Type B pancreatic cell (in vitro differentiated cells): Measurements from ENCODE around the gene MRPL30. TPM values are rescaled to one million over a fixed set of nuclear protein-coding genes. Genes with fewer than 3 reads are reported as not detected.

Experiments
- DNase-seq: peaks from one replicate; pipeline ENCODE4 v3.0.0; 2021; ENCODE audit warnings: mixed read lengths; ENCODE audit not compliant: unreplicated experiment; ENCODE audit errors: extremely low spot score
- H3K27ac Mint-ChIP-seq: 2 replicates; pipeline ENCODE4 v1.8.0; 2021; ENCODE audit warnings: mild to moderate bottlenecking, mixed read lengths
- H3K27me3 Mint-ChIP-seq: 2 replicates; pipeline ENCODE4 v1.8.0; 2021; ENCODE audit warnings: mixed read lengths
- H3K36me3 Mint-ChIP-seq: 2 replicates; pipeline ENCODE4 v1.8.0; 2021; ENCODE audit warnings: mixed read lengths
- H3K4me1 Mint-ChIP-seq: one replicate; pipeline ENCODE4 v1.8.0; 2021; ENCODE audit warnings: mixed read lengths; ENCODE audit not compliant: unreplicated experiment
- H3K4me3 Mint-ChIP-seq: 2 replicates; pipeline ENCODE4 v1.8.0; 2021; ENCODE audit warnings: mild to moderate bottlenecking, mixed read lengths
- H3K9me3 Mint-ChIP-seq: 2 replicates; pipeline ENCODE4 v1.8.0; 2021; ENCODE audit warnings: mixed read lengths
- CTCF ChIP-seq: fragments of 200-600 bp; sonication (generic); conservative IDR thresholded peaks from 2 replicates; pipeline ENCODE4 v1.5.0; 2021; ENCODE audit warnings: antibody characterized with exemption, mild to moderate bottlenecking
- total RNA-seq: library from RNA; stranded (reverse); gene quantifications from 2 replicates; pipeline ENCODE4 v1.2.1, GENCODE V29; 2021; ENCODE audit warnings: low replicate concordance

Gene MRPL30
- total RNA-seq, 1 donor from 2014 or later, result 38.4 TPM

GRCh38 chr2:99154643-99155536 lies 26.1 kb upstream of the MRPL30 start, which contains the start of the genes LIPT1 and TSGA10:
LIPT1 (plus strand) TSS chr2:99154967; CDS start chr2:99161958, 6,991 bp downstream.
TSGA10 (minus strand) TSS chr2:99154942; CDS start chr2:99109439, 45,503 bp downstream.
- H3K4me3 Mint-ChIP-seq, result no peak within 1 kb of the TSS

GRCh38 chr2:99156891-99157290 lies 24.1 kb upstream of the MRPL30 start:
- H3K9me3 Mint-ChIP-seq, result no peaks in the 10 kb centered on the region
- no peak for TF ChIP-seq CTCF

More at GRCh38 chr2:99154643-99155536, 26.1 kb upstream of the MRPL30 start, which contains the start of the genes LIPT1 and TSGA10:
- peaks cover 12% of the 10 kb centered on the region for H3K36me3 Mint-ChIP-seq
- TF ChIP-seq CTCF, result peak; percentile 49
- peaks cover 18% of the 10 kb centered on the region for H3K4me1 Mint-ChIP-seq
- DNase-seq, result peak; percentile 89
- no peaks in the 10 kb centered on the region for H3K27me3 Mint-ChIP-seq
- H3K27ac Mint-ChIP-seq, result no peak within 1 kb of the TSS
- H3K9me3 Mint-ChIP-seq, result no peaks in the 10 kb centered on the region

GRCh38 chr2:99158599-99158998 lies 22.4 kb upstream of the MRPL30 start:
- no peak for DNase-seq
- TF ChIP-seq CTCF, result no peak
- Mint-ChIP-seq H3K27ac (no peak overlapping the region), H3K9me3 (no peaks in the 10 kb centered on the region), H3K36me3 (peaks cover 12% of the 10 kb centered on the region), H3K4me1 (peaks cover 18% of the 10 kb centered on the region), H3K4me3 (no peak overlapping the region), H3K27me3 (no peaks in the 10 kb centered on the region)

More at GRCh38 chr2:99156891-99157290, 24.1 kb upstream of the MRPL30 start:
- Mint-ChIP-seq H3K27me3 (no peaks in the 10 kb centered on the region), H3K27ac (no peak overlapping the region), H3K4me1 (peaks cover 18% of the 10 kb centered on the region), H3K4me3 (peak overlapping the region; percentile 53), H3K36me3 (peaks cover 12% of the 10 kb centered on the region)
- no peak for DNase-seq

- no peak for TF ChIP-seq CTCF
- Mint-ChIP-seq H3K9me3 (no peaks in the 10 kb centered on the region), H3K27ac (no peak overlapping the region), H3K4me1 (peaks cover 16% of the 10 kb centered on the region), H3K27me3 (no peaks in the 10 kb centered on the region), H3K4me3 (no peak overlapping the region), H3K36me3 (peaks cover 12% of the 10 kb centered on the region)
- DNase-seq, result no peak
Measured at GRCh38 chr2:99159594-99159993, 21.4 kb upstream of the MRPL30 start.

GRCh38 chr2:99166218-99166617 lies 14.8 kb upstream of the MRPL30 start:
- no peaks in the 10 kb centered on the region for H3K4me1 Mint-ChIP-seq

More at GRCh38 chr2:99166218-99166617, 14.8 kb upstream of the MRPL30 start:
- no peak overlapping the region for H3K27ac Mint-ChIP-seq
- H3K36me3 Mint-ChIP-seq, result peaks cover 5% of the 10 kb centered on the region
- H3K4me3 Mint-ChIP-seq, result no peak overlapping the region
- H3K27me3 Mint-ChIP-seq, result no peaks in the 10 kb centered on the region
- DNase-seq, result no peak
- TF ChIP-seq CTCF, result no peak
- H3K9me3 Mint-ChIP-seq, result no peaks in the 10 kb centered on the region
